GM19239 (cell line): ENCODE results near the gene HOXC13.

Experiments used
- DNase-seq: peaks from one replicate; pipeline ENCODE4 v3.0.0; 2011; ENCODE audit warnings: low spot score; ENCODE audit not compliant: insufficient read length
- FAIRE-seq: peaks from 2 replicates; lab custom pipeline; 2011; peaks lifted over from hg19 to GRCh38; lab: Jason Lieb, UNC

HOXC13 gene, protein sequence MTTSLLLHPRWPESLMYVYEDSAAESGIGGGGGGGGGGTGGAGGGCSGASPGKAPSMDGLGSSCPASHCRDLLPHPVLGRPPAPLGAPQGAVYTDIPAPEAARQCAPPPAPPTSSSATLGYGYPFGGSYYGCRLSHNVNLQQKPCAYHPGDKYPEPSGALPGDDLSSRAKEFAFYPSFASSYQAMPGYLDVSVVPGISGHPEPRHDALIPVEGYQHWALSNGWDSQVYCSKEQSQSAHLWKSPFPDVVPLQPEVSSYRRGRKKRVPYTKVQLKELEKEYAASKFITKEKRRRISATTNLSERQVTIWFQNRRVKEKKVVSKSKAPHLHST

DNA sequence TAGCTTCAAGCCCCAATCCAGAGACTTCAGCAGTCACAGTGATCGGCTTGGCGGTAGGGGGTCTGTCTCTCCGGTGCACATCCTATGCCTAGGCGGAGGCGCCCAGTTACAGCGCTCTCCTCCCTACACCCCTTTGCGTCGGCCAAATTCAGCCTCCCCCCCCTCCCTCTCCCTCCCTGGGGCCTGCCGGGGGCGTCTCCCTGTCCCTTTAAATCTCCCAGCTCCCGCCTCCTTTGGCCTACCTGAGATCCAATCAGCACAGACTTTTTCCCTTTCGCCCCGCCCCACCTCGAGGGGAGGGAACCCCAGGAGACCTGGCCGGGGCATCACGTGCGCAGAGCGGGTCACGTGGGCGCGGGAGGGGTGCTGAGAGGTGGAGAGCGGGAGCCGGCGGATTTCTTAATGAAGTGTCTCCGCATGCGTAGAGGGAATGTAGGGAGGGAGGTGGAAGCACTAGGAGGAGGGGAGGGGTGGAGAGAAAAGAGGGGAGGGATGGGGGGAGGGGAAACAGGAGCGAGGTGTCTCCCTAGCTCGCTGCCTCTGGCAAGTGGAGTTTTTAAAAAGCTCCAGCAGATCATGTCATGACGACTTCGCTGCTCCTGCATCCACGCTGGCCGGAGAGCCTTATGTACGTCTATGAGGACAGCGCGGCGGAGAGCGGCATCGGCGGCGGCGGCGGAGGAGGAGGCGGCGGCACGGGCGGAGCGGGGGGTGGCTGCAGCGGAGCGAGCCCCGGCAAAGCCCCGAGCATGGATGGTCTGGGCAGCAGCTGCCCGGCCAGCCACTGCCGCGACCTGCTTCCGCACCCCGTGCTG is at the start of gene HOXC13:
HOXC13 (plus strand) TSS at position 506 of the 815 bp plus-strand sequence; CDS start at position 582, 76 bp downstream.
- FAIRE-seq: no peak
- no peak for DNase-seq

GRCh38 chr12:53890081-53890480 is 48.5 kb upstream of the HOXC13 start:
- no peak for FAIRE-seq
- no peak for DNase-seq

GRCh38 chr12:53892762-53893395 is 45.8 kb upstream of the HOXC13 start:
- DNase-seq: no peak
- no peak for FAIRE-seq

- FAIRE-seq (no peak), DNase-seq (no peak)
Observed at GRCh38 chr12:53899230-53899629, 39.4 kb upstream of the HOXC13 start.

DNA sequence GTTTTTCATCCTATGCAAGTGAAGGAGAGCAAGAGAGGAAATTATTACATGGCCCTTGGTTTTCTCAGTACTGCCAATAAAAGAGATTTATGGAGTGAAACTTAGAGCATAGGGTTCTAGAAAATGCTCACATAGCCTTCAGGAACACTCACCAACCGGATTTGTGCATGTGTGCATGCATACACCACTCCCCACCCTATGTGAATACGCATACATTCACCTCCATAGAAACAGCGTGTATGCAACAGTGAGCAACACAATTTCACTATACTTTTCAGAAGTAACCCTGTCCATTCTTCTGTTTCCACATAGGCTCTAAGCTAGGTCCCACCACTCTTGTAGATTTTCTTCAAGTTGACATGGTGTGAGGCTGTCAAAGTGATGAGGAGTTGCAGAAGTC is 31.5 kb upstream of the HOXC13 start:
- DNase-seq (no peak), FAIRE-seq (no peak)

- DNase-seq: no peak
- FAIRE-seq: no peak
Observed at GRCh38 chr12:53916788-53917655, 21.6 kb upstream of the HOXC13 start.

DNA sequence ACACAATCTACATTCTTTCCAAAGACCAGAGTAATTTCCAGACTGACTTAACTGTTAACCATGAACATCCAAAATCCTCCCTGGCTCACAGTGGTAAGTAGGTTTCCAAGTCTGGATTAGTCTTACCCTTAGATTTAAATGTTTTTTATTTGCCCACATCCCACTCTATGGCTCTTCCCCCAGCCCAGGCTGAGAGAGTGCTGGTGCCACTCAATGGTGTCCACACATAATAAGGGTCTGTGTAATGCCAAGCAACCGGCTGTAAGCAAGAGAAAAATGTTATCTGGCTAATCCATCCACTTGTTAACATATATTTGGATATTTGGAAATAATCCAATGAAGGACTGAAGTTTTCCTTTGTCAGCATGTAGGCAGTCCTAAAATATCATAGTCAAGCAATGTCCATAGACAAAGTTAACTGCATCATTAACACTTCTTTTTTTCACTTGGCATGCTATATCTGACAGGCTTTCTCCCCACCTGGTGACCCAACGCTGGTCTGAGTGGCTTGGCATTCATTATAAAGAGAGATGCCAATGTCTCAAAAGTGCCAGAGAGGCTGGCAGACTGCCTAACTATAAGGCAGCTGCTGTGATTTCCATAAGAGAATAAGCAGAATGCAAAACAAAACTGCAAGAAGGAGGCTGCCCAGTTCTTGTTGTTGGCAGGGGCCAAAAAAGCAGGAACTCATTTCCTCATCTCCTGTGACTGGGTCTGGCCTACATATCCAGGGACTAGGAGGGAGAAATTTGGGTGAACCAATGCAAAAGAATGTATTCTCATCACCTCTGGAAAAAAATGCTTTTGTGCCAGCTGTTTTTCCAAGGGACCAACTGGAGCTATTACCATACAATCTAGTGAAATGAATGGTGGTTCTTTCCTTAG is 13.9 kb upstream of the HOXC13 start:
- FAIRE-seq: no peak

GRCh38 chr12:53927220-53928029 is 11.2 kb upstream of the HOXC13 start:
- DNase-seq: no peak

More for the DNA sequence above, 13.9 kb upstream of the HOXC13 start:
- no peak for DNase-seq

DNA sequence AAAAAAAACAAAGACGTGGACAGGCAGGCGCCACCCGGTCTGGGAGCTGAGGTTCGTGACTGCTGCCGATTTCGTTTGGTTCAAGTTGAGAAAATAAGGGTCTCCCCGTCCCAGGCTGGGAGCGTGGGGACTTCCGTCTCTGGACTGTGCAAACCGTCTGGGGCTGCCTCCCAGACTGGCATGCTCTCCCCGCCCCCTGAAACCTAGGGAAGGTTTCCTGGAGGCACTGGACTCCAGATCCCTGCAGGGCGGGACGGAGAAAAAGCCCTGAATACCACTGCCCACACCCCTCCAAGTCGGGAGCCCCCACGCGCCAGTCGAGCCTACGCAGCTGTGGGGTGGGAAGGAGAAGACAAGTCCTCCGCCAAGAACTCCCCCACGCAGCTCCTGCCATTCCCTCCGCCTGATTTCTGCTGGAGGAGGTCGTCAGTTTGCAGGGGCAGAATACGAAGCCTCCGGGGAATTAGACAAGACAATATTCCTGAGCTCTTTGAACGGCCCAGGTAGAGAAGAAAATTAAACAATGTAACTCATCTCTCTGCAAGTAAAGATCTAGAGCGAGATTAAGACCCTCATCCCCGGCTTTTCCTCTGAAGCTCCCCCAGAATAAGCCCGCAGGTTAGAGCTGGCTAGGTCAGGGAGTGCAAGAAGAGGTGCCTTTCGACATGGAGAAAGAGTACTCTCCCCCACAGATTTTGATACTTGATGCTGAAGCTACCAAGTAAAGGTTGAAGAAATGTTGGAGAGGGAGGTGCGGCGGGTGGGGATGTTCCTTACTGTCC is 10.4 kb upstream of the HOXC13 start:
- FAIRE-seq: no peak

More at GRCh38 chr12:53927220-53928029, 11.2 kb upstream of the HOXC13 start:
- no peak for FAIRE-seq

DNA sequence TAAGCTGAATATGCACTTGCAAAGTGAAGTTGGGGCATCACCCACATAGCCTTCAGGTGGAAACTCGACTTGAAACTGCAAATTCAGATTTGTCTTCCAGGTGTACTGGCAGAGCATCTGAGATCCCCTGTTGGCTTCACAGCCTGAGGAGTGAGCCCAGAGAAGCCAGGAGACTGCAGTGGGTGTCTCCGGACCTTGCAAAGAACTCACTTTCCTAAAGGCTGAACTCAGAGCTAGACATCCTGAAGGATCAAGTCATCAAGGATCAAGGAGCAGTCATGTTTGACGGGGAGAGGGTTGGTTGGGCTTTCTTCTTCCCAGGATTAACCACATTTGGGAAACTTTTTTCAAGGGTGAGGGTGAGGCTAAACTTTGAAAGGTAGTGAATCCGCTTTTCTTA is 9.1 kb upstream of the HOXC13 start:
- FAIRE-seq (no peak), DNase-seq (no peak)

More for the DNA sequence above, 10.4 kb upstream of the HOXC13 start:
- DNase-seq: no peak

GRCh38 chr12:53930591-53931255 is 7.9 kb upstream of the HOXC13 start:
- no peak for DNase-seq
- no peak for FAIRE-seq

DNA sequence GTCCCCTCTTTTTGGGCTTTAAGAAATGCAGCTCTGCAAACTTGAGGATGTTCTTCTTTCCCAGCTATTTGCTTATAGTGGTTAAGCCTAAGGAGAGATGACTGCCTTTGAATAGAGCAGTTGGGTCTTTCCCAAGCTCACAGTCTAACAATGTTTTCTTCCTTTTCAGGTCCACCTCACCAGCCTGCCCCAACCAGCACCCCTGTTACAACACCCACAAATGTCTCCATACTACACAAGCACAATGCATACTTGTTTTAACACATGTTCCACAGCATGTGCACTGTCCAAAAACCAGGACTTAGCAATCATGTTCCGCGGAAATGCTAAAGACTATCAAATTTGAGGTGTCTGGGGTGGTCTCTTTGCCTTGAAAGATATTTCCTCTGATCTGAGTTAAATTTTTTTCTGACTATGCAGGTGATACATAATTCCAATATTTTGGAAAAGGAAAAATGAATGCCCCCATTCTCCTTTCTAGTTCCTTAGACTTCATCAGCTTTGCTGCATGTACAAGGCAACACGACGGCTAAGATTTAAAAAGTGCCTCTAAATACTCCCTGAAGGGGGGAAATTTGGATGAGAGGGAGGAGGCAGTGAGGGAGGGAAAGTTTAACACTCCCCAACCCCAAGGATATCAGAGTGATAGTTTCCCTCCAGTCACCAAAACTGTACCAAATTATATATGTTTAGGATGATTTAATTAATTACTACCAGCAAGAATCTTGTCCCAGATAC is 6.6 kb upstream of the HOXC13 start:
- FAIRE-seq: peak; percentile 11

DNA sequence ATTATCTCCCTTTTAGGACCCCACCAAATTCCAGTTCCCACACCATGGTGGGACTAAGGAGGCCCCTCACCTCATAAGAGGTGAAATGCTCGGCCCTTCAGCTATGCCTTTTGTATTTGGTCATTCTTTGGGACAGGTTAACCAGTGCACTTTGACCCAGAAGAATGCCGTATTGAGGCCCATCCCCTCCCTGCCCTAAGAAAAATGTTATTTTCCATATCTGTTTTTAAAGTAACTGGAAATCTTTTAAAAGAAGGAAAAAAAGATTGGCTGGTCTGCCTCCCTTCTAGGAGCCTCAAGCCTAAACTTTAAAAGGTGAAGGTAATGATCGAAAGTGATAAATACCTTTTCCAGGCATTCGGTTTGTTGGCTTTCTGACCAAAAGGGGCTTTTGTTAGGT is 5.7 kb upstream of the HOXC13 start:
- DNase-seq (no peak), FAIRE-seq (no peak)

More for the DNA sequence above, 6.6 kb upstream of the HOXC13 start:
- no peak for DNase-seq

DNA sequence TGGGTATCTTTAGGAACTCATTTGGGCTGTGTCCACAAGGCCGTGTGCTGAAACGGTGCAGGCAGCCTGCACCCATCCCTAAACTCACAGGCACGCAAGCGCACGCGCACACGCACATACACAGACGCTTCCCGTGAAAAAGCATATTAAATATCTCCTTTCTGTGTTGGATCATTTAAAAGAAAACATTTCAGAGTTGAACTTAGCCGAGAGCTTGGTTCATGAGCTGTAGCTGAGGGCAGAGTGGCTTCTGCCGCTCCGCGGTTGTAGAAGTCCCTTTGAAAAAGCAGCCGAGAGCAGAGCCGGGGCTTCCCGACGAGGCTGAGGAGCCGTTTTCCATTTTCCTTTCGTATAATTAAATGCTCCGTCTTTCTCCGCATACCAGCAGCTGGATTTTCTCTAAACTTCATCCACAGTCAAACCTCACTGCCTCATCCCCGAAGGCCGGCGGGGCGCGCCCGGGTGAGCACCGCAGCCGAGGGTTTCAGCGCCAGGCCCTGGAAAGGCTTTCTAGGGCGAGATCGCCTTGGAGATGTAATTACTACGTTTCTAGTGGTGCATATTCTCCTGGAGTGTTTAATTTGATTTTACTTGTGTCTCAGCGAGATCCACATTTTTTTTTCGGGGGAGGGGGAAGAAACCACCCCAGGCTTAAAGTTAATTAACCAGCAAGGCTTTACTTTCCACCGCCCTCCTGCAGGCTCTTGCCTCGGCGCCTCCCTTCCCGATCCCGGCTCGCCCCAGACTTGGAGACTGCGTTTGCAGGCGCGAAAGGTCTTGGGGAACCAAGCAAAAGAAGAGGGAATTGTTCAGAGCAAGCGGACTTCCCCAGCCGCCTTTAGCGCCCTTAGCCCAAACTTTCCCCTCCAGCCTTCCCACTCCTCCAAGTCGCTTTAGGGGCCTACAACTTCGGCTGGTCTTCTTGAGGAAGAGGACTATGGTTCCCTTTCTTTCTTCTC is 3.0 kb upstream of the HOXC13 start:
- DNase-seq: no peak
- no peak for FAIRE-seq

GRCh38 chr12:53937099-53937498 is 1.5 kb upstream of the HOXC13 start:
- DNase-seq (no peak), FAIRE-seq (no peak)
